DMS153 treated with DMSO at 0.1 percent for 48 hours (cell line): ENCODE results near the gene SPSB2.

Source experiments
- DNase-seq: peaks from one replicate; lab custom pipeline; 2025; ENCODE audit not compliant: unreplicated experiment; lab: John Stamatoyannopoulos, UW

SPSB2 gene

GRCh38 chr12:6821591-6822425, 51.3 kb downstream of the SPSB2 start, which contains the start of gene GPR162:
Gene GPR162 (plus strand): TSS chr12:6821821. CDS start chr12:6823899, 2,078 bp downstream.
- no peak for DNase-seq
